DMS 273 (cell line): ENCODE results near the gene AKTIP.
A peak's percentile ranks its signal among the peaks of the same experiment; 100 is the strongest.
"Not testable (repeated sequence)": the region's sequence is repeated elsewhere in the genome, so short reads cannot be mapped to it uniquely, and the experiment has no call there.

Source experiments
- DNase-seq: peaks from one replicate; lab custom pipeline; 2025; ENCODE audit not compliant: unreplicated experiment; lab: John Stamatoyannopoulos, UW

AKTIP gene

DNA sequence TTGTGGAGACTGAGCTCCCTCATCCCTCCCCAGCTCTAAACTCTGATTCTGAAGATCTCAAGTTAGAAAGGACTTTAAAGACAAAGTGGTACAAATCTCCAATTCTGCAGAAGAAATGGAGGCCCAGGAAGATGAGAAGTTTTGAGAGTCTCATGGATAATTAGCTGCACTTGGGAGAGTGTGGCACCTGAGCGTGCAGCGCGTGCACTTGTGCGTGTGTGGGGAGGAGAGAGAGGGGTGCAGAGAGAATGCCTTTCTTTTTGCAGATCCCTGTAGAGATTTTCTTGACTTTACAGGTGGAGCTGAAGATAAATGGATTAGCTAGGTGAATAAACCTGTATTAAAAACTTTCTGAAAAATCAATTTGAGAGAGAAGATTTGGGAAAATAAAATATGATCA, 14.8 kb upstream of the AKTIP start:
- no peak for DNase-seq

DNA sequence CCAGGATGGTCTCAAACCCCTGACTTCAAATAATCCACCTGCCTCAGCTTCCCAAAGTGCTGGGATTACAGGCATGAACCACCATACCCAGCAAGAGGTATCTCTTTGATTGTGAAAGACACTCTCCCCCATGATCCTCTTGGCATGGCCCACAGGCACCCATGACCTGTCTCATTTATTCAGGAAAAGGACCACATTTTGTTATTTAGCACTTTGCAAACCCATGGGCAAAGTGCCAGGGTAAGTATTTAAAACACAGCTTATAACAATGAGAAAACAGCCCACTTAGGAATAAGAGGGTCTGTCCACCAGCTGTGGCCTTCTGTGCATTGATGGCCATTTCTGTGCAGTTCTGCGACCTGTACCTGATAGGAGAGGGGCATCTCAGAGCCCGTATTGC, 12.8 kb upstream of the AKTIP start:
- no peak for DNase-seq

GRCh38 chr16:53515259-53515658, 12.2 kb upstream of the AKTIP start:
- no peak for DNase-seq

GRCh38 chr16:53512795-53513194, 9.8 kb upstream of the AKTIP start:
- DNase-seq, result not testable (repeated sequence)

DNA sequence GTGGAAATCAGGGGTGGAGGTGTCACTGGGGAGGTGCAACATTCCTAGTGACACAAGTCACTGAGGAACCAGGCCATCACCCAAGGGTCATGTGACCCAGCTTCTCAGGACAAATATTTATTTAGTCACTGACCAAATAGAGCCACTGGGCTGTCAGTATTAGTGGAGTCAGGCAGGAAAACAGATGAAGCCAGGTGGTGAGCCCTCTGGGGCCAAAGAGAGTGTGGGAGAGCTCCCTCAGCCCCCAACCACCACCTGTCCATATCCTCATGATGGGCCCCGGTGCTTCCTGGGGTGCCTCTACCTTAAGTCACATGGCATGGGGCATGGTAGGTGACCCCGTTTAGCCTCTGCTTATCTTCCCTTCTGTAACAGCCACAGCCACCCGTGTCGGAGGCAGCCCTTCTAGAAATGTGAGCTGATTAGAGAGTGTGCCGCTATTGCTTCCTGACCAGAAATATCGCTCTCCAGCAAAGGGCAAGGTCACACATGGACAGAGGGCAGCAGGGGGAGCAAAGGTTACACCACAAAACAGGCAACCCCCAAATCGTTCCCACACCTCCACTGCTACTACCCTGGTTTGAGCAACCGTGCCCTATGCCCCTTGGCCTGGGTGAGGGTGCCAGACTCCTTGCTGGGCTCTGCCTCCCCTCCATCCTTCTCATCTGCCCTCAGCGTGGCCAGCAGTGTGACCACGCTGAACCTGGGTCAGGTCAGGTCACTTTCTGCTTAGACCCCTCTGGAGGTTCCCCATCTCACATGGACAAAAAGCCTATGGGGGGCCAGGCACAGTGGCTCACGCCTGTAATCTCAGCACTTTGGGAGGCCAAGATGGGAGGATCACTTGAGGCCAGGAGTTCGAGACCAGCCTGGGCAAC, 8.6 kb upstream of the AKTIP start:
- no peak for DNase-seq

GRCh38 chr16:53511084-53511402, 8.0 kb upstream of the AKTIP start:
- no peak for DNase-seq

GRCh38 chr16:53510704-53511070, 7.7 kb upstream of the AKTIP start:
- no peak for DNase-seq

- DNase-seq, result peak; percentile 79
These were observed 7.1 kb upstream of the AKTIP start for GRCh38 chr16:53509906-53510703.

GRCh38 chr16:53507464-53508179, 4.6 kb upstream of the AKTIP start:
- DNase-seq, result no peak

DNA sequence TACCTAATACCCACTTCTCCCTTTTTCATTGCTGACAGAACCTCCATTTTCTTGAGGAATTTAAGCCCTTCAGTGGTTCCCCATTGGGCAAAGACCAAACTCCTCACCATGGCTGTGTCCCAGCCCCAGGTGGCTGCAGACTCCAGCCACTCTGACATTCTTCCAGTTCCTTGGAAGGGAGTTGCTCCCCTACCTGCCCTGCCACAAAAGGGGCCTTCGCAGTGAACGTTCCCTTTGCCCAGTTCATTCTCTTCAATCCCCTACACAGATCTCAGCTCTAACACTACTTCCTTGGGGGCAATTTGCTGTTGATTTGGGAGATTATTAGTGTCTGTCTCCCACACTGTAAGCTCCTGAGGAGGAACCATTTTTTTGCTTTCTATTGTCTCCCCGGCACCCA, 3.2 kb upstream of the AKTIP start:
- no peak for DNase-seq

- no peak for DNase-seq
These were observed 1.7 kb upstream of the AKTIP start for GRCh38 chr16:53504665-53505064.

DNA sequence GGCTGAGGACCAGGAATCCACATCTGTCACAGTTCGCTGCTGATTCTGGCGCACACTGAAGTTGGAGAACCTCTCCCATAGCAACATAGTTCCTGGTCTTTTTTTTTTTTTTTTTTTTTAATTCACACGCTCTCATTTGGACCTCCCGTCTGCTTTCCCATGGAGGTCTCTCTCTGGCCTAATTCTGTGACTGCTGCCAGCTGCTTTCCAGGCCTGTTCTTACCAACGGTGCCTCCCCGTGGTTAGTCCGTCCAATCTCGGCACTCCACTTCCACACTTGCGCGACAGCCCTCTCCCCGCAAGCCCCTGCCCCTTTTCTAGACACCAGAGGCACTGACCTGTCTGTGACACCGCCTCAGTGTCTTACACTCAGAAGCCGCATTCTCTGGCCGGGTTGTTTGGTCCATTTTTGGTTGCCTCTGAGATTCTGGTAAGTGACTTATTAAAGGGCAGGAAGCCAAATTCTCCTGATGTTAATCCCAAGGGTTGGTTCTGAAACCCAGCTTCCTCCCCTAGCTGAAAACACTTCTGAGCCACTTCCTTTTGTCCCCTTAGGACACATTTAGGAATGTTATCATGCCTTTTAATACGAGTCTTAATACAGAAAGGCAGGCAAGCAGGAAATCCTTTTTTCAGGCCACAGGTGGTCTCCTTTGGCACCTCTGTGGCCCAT, 1.1 kb upstream of the AKTIP start:
- DNase-seq, result peak; percentile 83

DNA sequence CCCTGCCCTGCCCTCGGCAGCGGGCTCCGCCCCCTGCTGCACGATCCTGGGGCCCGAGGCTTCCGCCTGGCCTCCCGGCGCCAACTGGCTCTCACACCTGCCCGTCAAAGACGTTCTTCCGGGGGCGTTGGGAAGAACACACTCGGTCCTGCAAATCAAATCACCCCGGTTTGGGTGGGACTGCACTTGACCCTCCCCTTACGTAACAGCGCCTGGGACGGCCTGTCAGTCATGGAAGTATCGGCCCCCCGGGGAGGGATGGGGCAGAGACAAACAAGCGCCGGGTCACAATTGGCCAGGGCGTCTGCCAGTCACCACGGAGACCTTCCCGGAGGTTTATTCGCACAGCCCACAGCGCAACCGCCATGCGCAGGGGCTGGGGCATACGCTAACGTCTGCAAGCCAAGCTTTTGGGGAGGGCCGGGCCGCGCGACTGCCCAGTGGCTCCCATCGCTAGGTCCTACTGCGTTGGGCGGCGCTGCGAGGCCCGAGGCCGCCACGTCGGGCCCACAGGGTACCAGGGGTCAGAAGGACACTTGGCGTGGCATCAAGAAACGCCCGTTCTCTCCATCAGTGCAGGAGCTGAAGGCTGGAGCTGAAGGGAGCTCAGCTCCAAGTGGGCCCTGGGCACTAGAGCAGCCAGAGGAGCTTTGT, 388 bp upstream of the AKTIP start:
- DNase-seq, result peak; percentile 100

DNA sequence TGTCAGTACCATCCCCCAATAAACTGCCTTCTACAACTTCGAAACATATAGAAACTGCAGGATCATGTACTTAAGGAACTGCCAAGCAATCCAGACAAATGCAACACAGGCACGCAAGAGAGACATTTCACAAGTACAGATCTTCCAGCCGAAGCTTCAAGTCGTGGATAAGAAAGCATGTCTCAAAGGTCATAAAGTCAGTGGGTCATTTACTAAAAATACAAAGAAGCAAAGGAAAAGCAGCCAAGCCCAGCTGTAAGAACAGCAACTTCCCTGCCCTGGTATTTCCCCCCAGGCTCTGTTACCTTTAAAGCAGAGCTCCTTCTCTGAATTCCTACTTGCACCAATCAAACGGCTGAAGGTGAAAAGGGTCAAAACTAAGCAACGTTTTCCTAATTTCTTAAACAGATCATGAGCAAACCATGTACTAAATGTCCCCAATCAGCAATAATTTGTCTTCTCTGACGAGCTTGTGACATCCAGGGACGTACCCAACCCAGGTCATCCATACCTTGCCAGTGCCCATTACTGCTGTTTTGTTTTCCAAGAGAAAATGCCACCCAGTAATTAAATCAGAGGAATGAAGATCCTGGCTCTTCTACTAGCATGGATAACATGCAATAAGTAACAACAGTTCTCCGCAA, 1.7 kb downstream of the AKTIP start:
- DNase-seq, result no peak

- no peak for DNase-seq
These were observed 4.0 kb downstream of the AKTIP start for GRCh38 chr16:53498984-53499383.

DNA sequence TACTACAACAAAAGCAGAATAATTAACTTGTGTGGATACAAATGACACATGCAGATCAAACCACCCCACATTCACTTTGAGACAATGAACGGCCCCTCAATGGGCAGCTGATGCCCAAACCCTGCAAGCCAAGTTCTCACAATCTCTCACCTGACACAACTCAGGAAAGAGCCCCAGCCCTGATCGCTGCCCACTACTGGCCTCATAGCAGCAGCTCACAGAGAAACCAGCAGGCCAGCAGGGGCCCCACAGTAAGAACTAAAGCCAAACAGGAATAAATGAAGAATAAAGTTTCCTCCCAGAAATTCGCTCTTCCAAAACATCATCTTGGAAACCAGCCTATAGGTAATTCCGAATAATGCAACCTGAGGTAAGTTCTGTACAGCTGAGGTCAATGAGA, 7.7 kb downstream of the AKTIP start:
- DNase-seq, result no peak

DNA sequence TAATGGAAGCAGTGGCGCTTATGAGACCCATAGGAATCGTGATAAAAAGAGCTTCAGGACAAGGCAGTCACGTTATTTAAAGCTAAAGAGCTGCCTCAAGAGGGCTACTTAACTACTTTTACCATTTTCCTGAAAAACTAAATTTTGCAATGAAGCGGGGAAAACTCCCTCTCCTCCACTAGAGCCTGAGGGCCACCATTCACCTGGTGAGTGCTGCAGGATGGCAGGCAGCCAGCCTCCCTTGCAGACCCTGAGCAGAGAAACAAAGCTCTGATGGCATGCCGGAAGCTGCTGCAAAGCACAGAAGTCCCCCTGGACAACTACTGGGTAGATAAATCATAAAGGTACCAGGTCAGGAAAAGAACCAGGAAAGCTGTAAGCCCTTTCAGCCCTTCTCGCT, 8.4 kb downstream of the AKTIP start:
- no peak for DNase-seq

DNA sequence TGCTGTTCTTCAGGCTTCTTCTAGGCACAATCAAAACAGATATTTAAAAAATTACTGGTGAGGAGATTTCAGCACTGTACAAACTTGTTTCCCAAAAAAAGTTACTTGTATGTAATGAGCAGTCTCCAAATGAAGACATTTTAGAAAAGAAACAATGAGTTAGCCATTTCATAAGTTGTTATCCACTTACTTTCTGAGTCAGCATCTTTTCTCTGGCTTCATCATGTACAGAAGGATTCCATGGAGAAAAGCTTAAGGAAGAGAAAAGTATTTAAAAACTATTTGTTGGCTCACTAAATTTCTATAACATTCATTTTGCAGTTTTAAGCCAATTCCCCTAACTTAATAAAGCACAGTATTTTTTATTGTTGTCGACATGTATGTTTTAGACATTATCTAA, 10.5 kb downstream of the AKTIP start:
- no peak for DNase-seq

GRCh38 chr16:53489755-53490154, 13.3 kb downstream of the AKTIP start:
- no peak for DNase-seq

GRCh38 chr16:53486230-53486629, 16.8 kb downstream of the AKTIP start:
- DNase-seq, result no peak
